MCF 10A (cell line): ENCODE data around the gene MICA. TPM values are rescaled to one million over a fixed set of nuclear protein-coding genes. Genes with fewer than 3 reads are reported as not detected.
A peak's percentile ranks its signal among the peaks of the same experiment; 100 is the strongest.

Experiments
- Bru-seq: library from RNA; stranded (reverse); fragments of 400-500 nt; gene quantifications from one replicate; lab custom pipeline; 2021; lab: Mats Ljungman, UMichigan
- BruChase-seq, 2 experiments: library from RNA; stranded (reverse); fragments of 400-500 nt; gene quantifications; one replicate each; lab custom pipeline; 2021; lab: Mats Ljungman, UMichigan
- BruUV-seq: library from RNA; stranded (reverse); fragments of 400-500 nt; replicated peaks from 2 replicates; lab custom pipeline; 2021; lab: Mats Ljungman, UMichigan
- CTCF ChIA-PET: fragments of 300-600 bp; sonication (Branson Sonifier 250); formaldehyde crosslinking; extraction: SDS; loops from one replicate; lab custom pipeline; 2021; ENCODE audit warnings: antibody characterized with exemption, inconsistent platforms; lab: Yijun Ruan, JAX
- POLR2A ChIA-PET: fragments of 300-600, 350-650 bp; sonication (Branson Sonifier 250); formaldehyde crosslinking; extraction: SDS; loops from one replicate; lab custom pipeline; 2020; ENCODE audit warnings: antibody characterized with exemption, inconsistent platforms; lab: Yijun Ruan, JAX
- DNase-seq: peaks from one replicate; pipeline ENCODE4 v3.0.0-alpha.2; 2018; ENCODE audit not compliant: unreplicated experiment
- H3K27ac Mint-ChIP-seq: one replicate; pipeline ENCODE4 v1.8.0; 2022; ENCODE audit warnings: mild to moderate bottlenecking, low read depth, mixed read lengths; ENCODE audit not compliant: unreplicated experiment
- H3K27me3 Mint-ChIP-seq: one replicate; pipeline ENCODE4 v1.8.0; 2022; ENCODE audit warnings: mixed read lengths; ENCODE audit not compliant: insufficient read depth, unreplicated experiment
- H3K36me3 Mint-ChIP-seq: one replicate; pipeline ENCODE4 v1.8.0; 2022; ENCODE audit warnings: mild to moderate bottlenecking, moderate library complexity, mixed read lengths; ENCODE audit not compliant: insufficient read depth, unreplicated experiment
- H3K4me1 Mint-ChIP-seq: one replicate; pipeline ENCODE4 v1.8.0; 2022; ENCODE audit warnings: mixed read lengths; ENCODE audit not compliant: insufficient read depth, unreplicated experiment
- H3K4me3 Mint-ChIP-seq: one replicate; pipeline ENCODE4 v1.8.0; 2022; ENCODE audit warnings: mild to moderate bottlenecking, moderate library complexity, mixed read lengths; ENCODE audit not compliant: unreplicated experiment
- H3K9me3 Mint-ChIP-seq: one replicate; pipeline ENCODE4 v1.8.0; 2022; ENCODE audit warnings: mixed read lengths; ENCODE audit not compliant: unreplicated experiment
- CTCF ChIP-seq: fragments of 200-600 bp; IDR thresholded peaks from one replicate; pipeline ENCODE4 v1.8.0; 2022; ENCODE audit warnings: antibody characterized with exemption, mild to moderate bottlenecking; ENCODE audit not compliant: unreplicated experiment
- intact Hi-C: fragments of 100-400 bp; cut with micrococcal nuclease; formaldehyde crosslinking; loops from 2 replicates; pipeline ENCODE4 v1.14.1; 2022
- long read RNA-seq: library from polyadenylated mRNA; stranded (forward); transcript quantifications from one replicate; pipeline ENCODE4 v2.0.0, GENCODE V29; 2022
- total RNA-seq: library from RNA; stranded (reverse); gene quantifications from 2 replicates; pipeline ENCODE4 v1.2.3, GENCODE V29; 2022

MICA gene
- total RNA-seq (17.9 and 18.0 TPM in 2 replicates), Bru-seq, nascent RNA (percentile 69 among the genes with signal in this experiment), BruChase-seq, experiment 1, labeled RNA remaining after a 6-hour chase (percentile 91 among the genes with signal in this experiment), BruChase-seq, experiment 2, labeled RNA remaining after a 2-hour chase (percentile 89 among the genes with signal in this experiment)
- long read RNA-seq, transcript MICA-209 (6 exons, 1,386 nt), result major isoform, 15 of 26 reads
- long read RNA-seq, partial matches to known transcripts, result 9 of 26 reads
- long read RNA-seq, other reads (novel, unspliced or antisense), result 2 of 26 reads

- Mint-ChIP-seq H3K36me3 (peaks cover 23% of the 10 kb centered on the region), H3K27me3 (no peaks in the 10 kb centered on the region), H3K9me3 (no peaks in the 10 kb centered on the region), H3K4me3 (peak within 1 kb of the TSS; percentile 73), H3K4me1 (peaks cover 48% of the 10 kb centered on the region), H3K27ac (peak within 1 kb of the TSS; percentile 79)
- POLR2A ChIA-PET, result interaction anchor here (0.7 to 1.9 kb wide), 9 partner anchors 10 to 789 kb away, joined by 3 to 8 read pairs (median 4); partner anchors contain the start of genes CCHCR1, DDX39B and MICB
- BruUV-seq, result no TSS peak
- intact Hi-C loops, result no loop called here
- DNase-seq, result peak; percentile 96
- TF ChIP-seq CTCF, result no peak
- CTCF ChIA-PET, result interaction anchor here (1.4 kb wide), 1 partner anchor 39 kb away, joined by 8 read pairs; no protein-coding TSS in a partner anchor
These were observed at the start of gene MICA for GRCh38 chr6:31403283-31404060. Gene MICA, plus strand, starts transcription at chr6:31403595. Its CDS starts 38 bp downstream, at chr6:31403633.

- CTCF ChIA-PET, result interaction anchor here (0.7 to 0.9 kb wide), 2 partner anchors 12 to 158 kb away, joined by 3 read pairs; no protein-coding TSS in a partner anchor
These were observed 49.1 kb upstream of the MICA start for GRCh38 chr6:31354158-31354863.

DNA sequence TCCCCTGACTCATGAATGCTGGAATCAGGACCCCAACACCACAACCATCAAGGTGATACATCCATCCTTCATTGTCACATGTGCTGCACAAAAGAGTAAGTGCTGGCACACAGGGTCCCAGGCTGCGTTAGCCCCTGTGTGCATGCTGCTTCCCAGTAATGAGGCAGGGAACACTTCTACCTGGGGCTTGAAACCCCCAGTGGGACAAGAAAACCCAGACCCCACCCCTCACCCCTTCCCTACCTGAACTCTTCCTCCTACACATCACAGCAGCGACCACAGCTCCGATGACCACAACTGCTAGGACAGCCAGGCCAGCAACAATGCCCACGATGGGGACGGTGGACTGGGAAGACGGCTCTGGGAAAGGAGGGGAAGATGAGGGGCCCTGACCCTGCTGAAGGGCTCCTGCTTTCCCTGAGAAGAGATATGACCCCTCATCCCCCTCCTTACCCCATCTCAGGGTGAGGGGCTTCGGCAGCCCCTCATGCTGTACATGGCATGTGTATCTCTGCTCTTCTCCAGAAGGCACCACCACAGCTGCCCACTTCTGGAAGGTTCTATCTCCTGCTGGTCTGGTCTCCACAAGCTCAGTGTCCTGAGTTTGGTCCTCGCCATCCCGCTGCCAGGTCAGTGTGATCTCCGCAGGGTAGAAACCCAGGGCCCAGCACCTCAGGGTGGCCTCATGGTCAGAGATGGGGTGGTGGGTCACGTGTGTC is 48.4 kb upstream of the MICA start:
- H3K4me3 Mint-ChIP-seq, result peak overlapping the region; percentile 78

More at GRCh38 chr6:31354158-31354863, 49.1 kb upstream of the MICA start:
- Mint-ChIP-seq H3K27ac (no peak overlapping the region), H3K36me3 (peaks cover 7% of the 10 kb centered on the region), H3K9me3 (no peaks in the 10 kb centered on the region), H3K4me3 (no peak overlapping the region), H3K4me1 (peaks cover 5% of the 10 kb centered on the region), H3K27me3 (peaks cover 56% of the 10 kb centered on the region)
- intact Hi-C loops, result no loop called here
- no TSS peak for BruUV-seq
- DNase-seq, result no peak
- POLR2A ChIA-PET, result no interaction called here
- no peak for TF ChIP-seq CTCF

More for the DNA sequence above, 48.4 kb upstream of the MICA start:
- H3K27me3 Mint-ChIP-seq, result peaks cover 56% of the 10 kb centered on the region
- BruUV-seq, result no TSS peak
- no peak overlapping the region for H3K27ac Mint-ChIP-seq
- intact Hi-C loops, result no loop called here
- no peaks in the 10 kb centered on the region for H3K9me3 Mint-ChIP-seq
- POLR2A ChIA-PET, result no interaction called here
- peaks cover 5% of the 10 kb centered on the region for H3K4me1 Mint-ChIP-seq
- H3K36me3 Mint-ChIP-seq, result peaks cover 7% of the 10 kb centered on the region
- CTCF ChIA-PET, result interaction anchor here (0.9 kb wide), 1 partner anchor 12 kb away, joined by 3 read pairs; no protein-coding TSS in a partner anchor
- DNase-seq, result no peak
- no peak for TF ChIP-seq CTCF
